ENCODE data around the gene STAT4.

The STAT4 gene

DNA sequence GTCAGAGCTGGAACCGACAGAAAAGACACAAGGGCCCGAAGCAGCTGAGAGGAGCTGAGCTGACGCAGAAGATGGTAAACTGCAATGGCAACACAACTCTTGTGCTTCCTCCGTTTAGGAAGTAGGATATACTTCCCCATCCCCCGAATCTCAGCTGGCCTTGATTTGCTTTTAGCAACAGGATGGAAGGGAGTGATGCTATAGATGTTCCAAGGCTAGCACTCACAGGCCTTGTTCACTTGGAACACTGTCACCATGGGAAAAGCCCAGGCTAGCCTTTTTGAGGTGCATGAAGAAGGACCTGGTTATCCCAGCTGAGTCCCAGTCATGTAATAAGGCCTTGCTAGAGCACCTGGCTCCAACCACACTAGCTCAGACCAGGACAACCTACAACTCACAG lies 162.9 kb downstream of the STAT4 start:
- no peak for DNase-seq

DNA sequence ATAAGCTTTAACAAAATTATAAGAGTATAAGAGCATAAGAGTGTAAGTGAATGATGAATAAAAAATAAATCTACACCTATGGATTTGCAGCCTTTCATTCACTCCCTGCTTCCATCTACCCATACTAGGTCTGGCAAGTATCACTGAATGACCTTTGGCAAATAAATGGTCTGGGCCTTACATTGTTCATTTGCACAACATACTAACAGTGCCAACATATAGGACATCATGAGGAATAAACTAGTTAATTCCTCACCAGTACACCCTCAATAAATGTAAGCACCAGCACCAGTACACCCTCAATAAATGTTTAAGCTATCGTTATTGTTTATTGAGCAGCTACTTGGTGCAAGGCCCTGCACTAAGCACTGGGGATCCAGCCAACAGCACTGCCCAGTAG lies 163.7 kb downstream of the STAT4 start:
- no peak for DNase-seq

DNA sequence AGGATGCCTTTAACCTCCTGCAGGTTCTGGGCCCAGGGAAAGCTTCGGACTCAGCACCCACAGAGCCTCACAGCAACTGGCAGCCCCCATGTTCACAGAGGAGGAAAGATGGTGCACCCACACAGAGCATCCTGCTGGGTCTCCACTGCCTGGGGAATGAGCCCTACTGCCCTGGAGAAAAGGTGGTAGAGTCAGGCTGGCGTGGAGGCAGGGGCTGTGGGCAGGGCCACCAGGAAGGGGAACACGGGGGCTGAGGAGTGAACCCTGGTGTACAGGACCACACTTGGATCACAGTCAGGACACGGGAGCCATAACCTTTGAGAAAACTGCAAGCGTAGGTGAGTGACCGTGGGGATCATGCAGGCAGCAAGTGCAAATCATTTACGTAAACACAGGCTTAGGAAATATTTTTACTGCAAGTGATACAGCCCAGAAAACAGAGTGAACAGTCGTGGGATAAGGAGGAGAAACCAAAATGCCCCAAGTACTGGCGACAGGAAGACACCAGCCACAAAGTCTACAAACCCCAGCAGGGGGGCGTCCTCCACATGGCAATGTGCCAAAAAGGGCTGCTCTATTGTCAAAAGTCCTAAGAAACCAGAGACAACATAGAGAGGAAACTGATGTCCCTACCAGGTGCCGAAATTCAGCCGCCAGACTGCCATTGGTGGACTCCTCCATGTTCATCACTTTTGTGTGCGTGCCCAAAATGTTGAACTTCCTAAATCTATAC lies 164.4 kb downstream of the STAT4 start:
- no peak for DNase-seq

DNA sequence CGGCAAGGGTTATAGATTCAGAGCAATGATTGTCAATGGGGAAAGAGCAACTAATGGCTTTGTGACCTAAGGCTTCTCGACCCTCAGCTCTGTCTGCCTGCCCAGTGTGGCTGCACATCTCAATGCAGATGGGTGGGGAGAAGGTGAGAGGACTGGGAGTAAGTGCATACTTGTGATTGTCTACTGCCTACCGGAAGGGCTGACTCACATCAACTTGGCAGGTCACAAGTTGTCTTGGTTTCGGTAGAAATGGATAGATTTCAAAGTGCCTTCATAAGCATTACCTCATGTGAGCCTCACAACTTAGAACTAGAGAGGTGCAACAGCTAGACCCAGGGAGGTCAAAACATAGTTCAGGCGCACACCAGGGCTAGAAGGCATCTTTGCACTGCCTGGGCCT lies 166.2 kb downstream of the STAT4 start:
- DNase-seq, result peak; percentile 51

DNA sequence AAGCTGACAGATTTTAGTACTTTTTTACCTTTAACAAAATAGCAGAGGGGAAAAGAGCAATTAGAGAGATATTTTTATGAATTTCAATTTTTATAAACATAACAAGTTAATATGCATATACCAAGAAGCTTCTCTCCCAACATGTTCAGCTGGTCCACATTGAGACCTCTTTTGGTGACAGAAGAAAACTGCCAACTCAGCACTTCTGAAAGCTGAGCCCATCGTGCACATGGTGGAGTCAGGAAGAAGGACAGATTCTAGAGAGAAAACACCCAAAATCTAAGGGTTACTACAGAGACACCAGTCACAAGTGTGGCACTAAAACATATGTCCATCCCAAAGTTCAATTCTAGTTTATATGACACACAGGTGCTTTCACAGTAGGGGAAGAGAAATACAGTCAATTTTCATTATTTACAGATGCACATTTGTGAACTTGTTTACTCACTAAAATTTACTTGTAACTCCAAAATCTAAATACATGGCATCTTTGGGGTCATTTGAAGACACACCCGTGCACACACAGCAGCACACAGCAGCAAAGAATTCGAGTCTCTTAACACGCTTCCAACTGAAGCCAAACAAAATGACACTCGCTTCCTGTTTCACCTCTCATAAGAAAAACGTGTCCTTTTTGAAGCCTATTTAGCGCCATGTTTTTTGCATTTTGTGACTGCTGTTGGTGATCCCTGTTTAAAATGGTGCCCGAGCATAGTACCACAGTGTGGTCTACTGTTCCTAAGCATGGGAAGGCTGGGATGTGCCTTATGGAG lies 168.3 kb downstream of the STAT4 start:
- no peak for DNase-seq

DNA sequence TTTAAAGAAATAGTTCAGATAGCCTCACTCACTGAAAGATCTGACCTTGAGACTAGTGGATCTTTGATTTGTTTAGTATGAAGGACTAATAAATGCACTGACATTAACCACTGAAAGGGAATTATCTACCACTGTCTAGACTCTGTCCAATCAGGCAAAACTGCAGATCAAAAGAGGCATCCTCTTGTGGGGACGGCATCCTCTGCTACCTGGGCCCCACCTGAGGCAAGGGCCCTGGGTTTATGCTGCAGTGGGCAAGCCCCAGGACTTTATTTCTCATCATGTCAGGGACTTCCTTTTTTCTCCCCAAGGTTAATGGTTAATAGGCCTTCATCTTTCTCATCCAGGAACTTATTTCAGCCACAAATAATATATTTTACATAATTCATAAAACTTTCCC lies 169.1 kb downstream of the STAT4 start:
- DNase-seq, result no peak

DNA sequence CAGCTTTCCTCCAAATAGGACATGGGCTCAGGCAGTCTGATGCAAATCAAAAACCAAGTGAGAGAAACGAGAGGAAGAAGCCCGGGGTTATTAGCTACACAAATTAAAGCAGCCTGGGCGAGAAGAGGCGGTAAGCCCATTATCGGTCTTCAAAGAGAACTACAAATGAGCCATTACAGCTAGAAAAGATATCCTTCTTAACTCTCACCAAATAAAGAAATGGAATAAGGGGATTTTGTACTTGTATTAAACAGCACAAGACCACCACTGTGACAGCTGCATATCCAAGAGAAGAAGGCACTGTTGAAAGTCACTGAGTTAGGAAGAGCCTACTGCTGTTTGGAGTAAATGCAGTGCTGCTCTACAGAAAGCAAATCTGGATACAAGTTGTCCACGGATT lies 169.5 kb downstream of the STAT4 start:
- DNase-seq, result no peak

DNA sequence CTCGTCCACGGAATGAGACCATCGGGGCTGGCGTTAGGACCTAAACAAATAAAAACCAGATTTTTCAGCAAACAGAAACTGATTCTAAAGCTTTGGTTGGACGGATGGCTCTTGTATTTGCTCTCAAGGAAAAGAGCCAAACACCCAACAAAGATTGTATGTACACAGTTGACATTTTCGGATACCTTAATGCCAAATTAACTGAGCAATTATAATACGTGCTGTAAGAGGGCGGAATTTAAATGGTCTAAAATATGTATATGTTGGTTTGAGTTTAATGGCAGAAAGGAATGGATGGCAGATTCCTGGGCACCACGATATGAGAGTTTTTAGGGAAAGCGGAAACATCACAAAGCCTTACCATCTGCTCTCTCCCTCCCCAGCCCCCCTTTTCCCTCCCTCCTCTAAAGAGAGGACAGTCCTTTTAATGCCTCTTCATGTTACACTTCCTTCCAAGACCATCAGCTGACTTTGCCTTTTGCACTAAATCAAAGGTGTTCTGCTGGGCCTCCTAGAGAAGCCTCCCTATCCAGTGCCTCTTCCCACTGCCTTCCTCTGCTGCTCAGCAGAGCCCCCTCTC lies 170.1 kb downstream of the STAT4 start:
- DNase-seq, result no peak

DNA sequence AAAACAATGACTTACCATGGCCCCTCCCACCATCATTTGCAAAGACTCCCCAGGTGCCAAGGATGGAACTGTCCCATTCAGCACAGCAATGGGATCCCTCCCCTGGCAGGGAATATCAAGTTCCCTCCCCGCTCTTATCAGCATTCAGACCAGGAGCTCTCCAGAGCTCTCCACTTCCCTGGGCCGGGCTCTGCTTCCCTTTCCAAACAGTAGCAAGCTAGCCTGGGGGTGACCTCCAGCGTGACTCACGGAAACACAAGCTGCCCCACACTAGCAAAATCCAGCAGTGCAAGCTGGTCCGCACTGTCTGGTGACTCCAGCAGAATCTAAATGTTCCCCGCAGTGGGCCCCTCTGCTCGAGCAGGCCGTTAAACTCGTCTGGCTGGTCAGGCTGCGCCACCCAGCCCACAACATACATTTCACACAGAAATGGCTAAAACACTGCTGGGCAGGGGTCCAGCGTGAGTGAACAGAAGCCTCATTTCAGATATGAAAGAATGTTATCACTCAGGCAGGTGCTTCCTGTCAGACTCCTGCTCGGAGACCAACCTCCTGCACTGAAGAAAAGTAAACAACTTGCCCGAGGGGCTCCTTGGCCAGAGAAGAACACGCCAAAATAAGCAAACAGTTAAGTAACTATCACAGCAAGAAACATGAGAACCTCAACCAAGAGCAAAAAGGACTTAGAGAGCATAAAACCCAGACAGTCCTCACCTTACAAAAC lies 170.7 kb downstream of the STAT4 start:
- no peak for DNase-seq

All from CD4-positive, alpha-beta T cell treated with Interleukin-4 for 4 hours (primary cell).